ENCODE data around the gene MOSPD3. TPM values are rescaled to one million over a fixed set of nuclear protein-coding genes. Genes with fewer than 3 reads are reported as not detected.

MOSPD3 gene
- total RNA-seq, 4 donors from 2014 or later, result 13.5 to 39.6 (median 18.4) TPM

GRCh38 chr7:100584054-100584682 is 28.2 kb upstream of the MOSPD3 start:
- WGBS, 2 donors (ENCODE audit: low coverage in 1 of 2), result 34 to 90% methylated on average over 2 to 15 of the region's 15 CpGs
- in situ Hi-C loops (cut with MboI; ENCODE audit: low pct_ligation_motif_present in 1 of 4, low pct_unique_long_range_greater_than_20kb in 1 of 4, low sequenced_read_pairs in 3 of 4) (loop anchor here in 2 of 4 donors (10.0 to 25.0 kb wide), 2 partner anchors 91 to 103 kb away; partner anchors contain the start of genes GIGYF1 (in 1 of the 2) and GNB2 (in 1 of the 2)), intact Hi-C loops (cut with DNase I; ENCODE audit: low total_unique reads) (loop anchor here (5.0 kb wide), 1 partner anchor 88 kb away; the partner anchor contains the start of gene GNB2)
- no peak for DNase-seq
- Histone ChIP-seq H3K9me3 (no peaks in the 10 kb centered on the region), H3K36me3 (peaks cover 0 to 15% (median 7%) of the 10 kb centered on the region in 4 donors), H3K4me1 (peaks cover 9 to 40% (median 33%) of the 10 kb centered on the region in 4 donors), H3K4me3 (peak overlapping the region in 3 of 4 donors; percentile 82 to 100 (median 94)), H3K27me3 (no peaks in the 10 kb centered on the region), H3K27ac (peak overlapping the region; percentile 97 to 99 (median 98))
- TF ChIP-seq EP300 (IDR thresholded peaks at IDR 0.05; ENCODE audit: low read depth) (no peak), CTCF (IDR thresholded peaks at IDR 0.05) (no peak), POLR2A (IDR thresholded peaks at IDR 0.05) (no peak), POLR2AphosphoS5 (IDR thresholded peaks at IDR 0.05) (no peak)

GRCh38 chr7:100584683-100585510 is 27.4 kb upstream of the MOSPD3 start:
- H3K4me3 ChIP-seq, result peak overlapping the region; percentile 82 to 100 (median 96)
- peak; percentile 79 for DNase-seq
- peak overlapping the region; percentile 97 to 99 (median 98) for H3K27ac ChIP-seq
- TF ChIP-seq EP300 (IDR thresholded peaks at IDR 0.05; ENCODE audit: low read depth) (no peak), CTCF (IDR thresholded peaks at IDR 0.05) (no peak), POLR2A (IDR thresholded peaks at IDR 0.05) (peak; percentile 44), POLR2AphosphoS5 (IDR thresholded peaks at IDR 0.05) (peak in 2 of 3 donors; percentile 11 to 54)
- peaks cover 0 to 14% (median 7%) of the 10 kb centered on the region in 4 donors for H3K36me3 ChIP-seq
- 2 to 3% methylated on average over 9 to 20 of the region's 20 CpGs for WGBS, 2 donors (ENCODE audit: low coverage in 1 of 2)
- peaks cover 9 to 40% (median 33%) of the 10 kb centered on the region in 4 donors for H3K4me1 ChIP-seq
- intact Hi-C loops (cut with DNase I; ENCODE audit: low total_unique reads) (loop anchor here (5.0 kb wide), 1 partner anchor 87 kb away; the partner anchor contains the start of gene GNB2), in situ Hi-C loops (cut with MboI; ENCODE audit: low pct_ligation_motif_present in 1 of 4, low pct_unique_long_range_greater_than_20kb in 1 of 4, low sequenced_read_pairs in 3 of 4) (loop anchor here in 2 of 4 donors (10.0 to 25.0 kb wide), 2 partner anchors 90 to 102 kb away; partner anchors contain the start of genes GIGYF1 (in 1 of the 2) and GNB2 (in 1 of the 2))
- H3K27me3 ChIP-seq, result no peaks in the 10 kb centered on the region
- H3K9me3 ChIP-seq, result no peaks in the 10 kb centered on the region

GRCh38 chr7:100585511-100586265 is 26.7 kb upstream of the MOSPD3 start, which contains the start of gene LRCH4:
LRCH4 (minus strand) TSS chr7:100586129; CDS start chr7:100586100, 29 bp downstream.
- intact Hi-C loops (cut with DNase I; ENCODE audit: low total_unique reads), result no loop called here

More at GRCh38 chr7:100585511-100586265, 26.7 kb upstream of the MOSPD3 start, which contains the start of gene LRCH4:
- Histone ChIP-seq H3K27me3 (no peaks in the 10 kb centered on the region), H3K4me1 (peaks cover 9 to 40% (median 33%) of the 10 kb centered on the region in 4 donors), H3K27ac (peak within 1 kb of the TSS; percentile 97 to 99 (median 98)), H3K36me3 (peaks cover 0 to 14% (median 7%) of the 10 kb centered on the region in 4 donors), H3K9me3 (no peaks in the 10 kb centered on the region), H3K4me3 (peak within 1 kb of the TSS; percentile 82 to 100 (median 96))
- in situ Hi-C loops (cut with MboI; ENCODE audit: low pct_ligation_motif_present in 1 of 4, low pct_unique_long_range_greater_than_20kb in 1 of 4, low sequenced_read_pairs in 3 of 4), result loop anchor here in 2 of 4 donors (10.0 to 25.0 kb wide), 2 partner anchors 89 to 102 kb away; partner anchors contain the start of genes GIGYF1 (in 1 of the 2) and GNB2 (in 1 of the 2)
- peak in 3 of 5 experiments; percentile 4 to 31 (median 7) for TF ChIP-seq CTCF (IDR thresholded peaks at IDR 0.05)
- peak; percentile 98 to 99 (median 99) for TF ChIP-seq POLR2AphosphoS5 (IDR thresholded peaks at IDR 0.05)
- peak; percentile 99 for TF ChIP-seq POLR2A (IDR thresholded peaks at IDR 0.05)
- TF ChIP-seq EP300 (IDR thresholded peaks at IDR 0.05; ENCODE audit: low read depth), result peak; percentile 74
- peak; percentile 77 for DNase-seq
- WGBS, 2 donors (ENCODE audit: low coverage in 1 of 2), result 0 to 1% methylated on average over 13 to 42 of the region's 61 CpGs
